GM21360 (cell line): Measurements from ENCODE around the gene SIPA1.
"Not testable (repeated sequence)": the region's sequence is repeated elsewhere in the genome, so short reads cannot be mapped to it uniquely, and the experiment has no call there.

Source experiments
- ATAC-seq: cut with Tn5 transposase; IDR thresholded peaks from one replicate; pipeline ENCODE4 v1.9.1; 2021; ENCODE audit warnings: mild to moderate bottlenecking, moderate library complexity; ENCODE audit not compliant: unreplicated experiment

Gene SIPA1

DNA sequence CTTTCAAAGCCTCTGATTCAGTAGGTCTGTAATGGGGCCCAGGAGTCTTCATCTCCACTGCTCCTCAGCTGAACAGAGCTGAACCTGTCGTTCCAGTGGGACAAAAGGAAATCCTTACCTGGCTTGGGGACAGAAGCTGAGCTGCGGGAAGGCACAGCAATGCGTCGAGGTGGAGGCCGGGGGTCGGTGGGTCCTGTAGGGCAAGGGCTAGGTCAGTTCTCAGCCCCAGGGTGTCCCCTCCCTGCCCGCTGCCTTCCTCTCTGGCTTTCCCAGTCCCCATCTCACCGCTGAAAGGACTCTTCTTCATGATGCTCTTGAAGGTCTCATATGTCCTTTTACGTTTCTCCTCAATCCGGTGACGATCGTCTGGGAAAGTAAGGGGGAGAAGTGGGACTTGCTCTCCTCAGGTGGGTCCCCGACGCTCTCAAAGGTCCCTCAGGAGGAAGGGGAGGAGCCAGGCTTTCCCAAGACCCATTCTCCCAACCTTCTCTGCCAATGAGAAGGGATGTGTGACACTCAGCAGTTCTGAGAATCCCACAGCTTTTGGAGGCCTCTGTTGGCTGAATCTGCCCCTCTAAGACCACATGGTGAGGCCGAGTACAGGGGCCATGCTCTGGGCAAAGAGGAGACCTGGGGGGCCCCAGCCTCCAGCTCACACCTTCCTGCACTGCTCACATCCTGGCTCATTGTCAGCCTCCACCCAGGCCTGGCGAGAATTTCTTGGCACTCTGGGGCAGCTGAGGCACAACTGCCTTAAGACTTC, 17.9 kb downstream of the SIPA1 start:
- no peak for ATAC-seq

DNA sequence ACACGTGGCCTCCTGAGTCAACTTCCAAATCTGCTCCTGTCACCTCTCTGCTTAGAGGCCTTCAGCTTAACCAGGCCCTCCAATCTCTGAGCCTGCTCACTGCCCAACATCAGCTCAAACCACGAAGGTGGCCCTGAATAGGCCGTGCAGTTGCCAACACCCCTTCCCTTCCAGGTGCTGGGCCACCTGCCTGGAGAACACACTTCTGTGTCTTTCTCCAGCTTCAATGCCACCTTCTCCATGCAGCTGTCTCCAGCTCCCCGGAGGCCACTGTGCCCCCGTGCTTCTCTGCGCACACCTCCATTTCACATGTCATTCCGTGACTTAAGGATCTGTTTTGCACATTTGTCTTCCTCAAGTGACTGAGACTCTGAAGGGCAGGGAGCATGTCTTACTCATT, 19.5 kb downstream of the SIPA1 start:
- no peak for ATAC-seq

DNA sequence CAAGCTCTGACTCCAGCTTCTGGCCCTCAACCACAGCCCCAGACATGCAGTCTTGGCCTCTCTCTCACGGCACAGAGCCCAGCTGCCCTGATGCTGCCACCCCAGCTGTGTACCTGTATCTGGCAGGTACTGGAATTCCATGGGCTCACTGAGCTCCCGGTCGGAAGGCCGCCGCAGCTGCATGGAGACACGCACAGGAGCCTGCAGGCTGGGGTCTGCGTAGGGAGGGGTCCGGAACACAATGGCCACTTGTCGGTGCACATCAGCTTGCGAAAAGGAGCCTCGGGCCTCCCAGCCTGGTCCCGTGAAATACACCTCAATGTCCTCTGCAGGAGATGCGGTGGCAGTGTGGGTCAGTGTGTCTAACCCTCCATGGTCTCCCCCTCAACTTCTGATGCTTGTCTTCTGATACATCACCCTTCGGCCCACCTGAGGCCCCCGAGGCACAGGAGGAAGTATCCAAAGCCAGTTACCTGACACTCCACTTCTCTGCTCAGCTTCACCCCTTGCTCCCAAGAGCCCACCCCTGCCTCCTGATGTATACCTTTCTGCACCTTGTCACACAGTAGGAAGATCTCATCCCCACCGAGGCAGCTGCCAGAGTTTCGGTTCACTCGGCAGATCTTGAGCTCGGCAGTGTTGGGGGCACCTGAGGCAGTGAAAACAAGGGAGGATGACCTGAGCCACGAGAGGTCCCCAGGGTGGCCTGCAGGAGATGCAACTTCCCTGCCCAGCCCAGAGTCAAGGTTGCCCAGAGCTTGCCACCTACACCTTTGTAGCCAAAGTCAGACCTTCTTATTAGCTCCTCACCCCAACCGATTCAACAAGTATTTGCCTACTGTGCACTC, 20.5 kb downstream of the SIPA1 start:
- no peak for ATAC-seq

DNA sequence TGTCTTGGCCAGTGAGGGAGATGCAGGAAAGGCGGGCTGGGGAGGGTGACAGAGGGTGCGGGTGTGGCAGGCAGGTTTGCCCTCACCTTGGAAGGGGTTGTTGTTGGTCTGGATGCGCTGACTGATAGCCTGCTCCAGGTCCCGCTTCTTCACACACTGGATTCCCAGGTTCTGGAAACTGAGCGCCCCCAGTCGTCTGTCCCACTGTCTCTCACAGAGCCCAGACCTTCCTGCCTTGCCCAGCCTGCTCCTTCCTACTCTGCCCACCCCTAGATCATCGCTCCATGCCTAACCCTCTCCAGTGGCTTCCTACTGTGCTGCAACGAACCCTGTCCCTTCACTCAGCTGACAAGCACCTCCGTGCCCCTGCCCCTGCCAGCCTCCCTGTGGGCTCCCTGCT, 22.1 kb downstream of the SIPA1 start:
- no peak for ATAC-seq

DNA sequence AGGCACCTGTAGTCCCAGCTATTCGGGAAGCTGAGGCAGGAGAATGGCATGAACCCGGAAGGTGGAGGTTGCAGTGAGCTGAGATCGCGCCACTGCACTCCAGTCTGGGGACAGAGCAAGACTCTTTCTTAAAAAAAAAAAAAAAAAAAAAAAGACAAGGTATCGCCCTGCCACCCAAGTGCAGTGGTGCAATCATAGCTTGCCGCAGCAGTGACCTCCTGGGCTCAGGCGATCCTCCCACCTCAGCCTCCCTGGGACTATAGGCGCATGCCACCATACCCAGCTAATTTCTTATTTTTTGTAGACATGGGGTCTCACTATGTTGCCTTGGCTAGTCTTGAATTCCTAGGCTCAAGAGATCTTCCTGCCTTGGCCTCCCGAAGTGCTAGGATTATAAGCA, 23.0 kb downstream of the SIPA1 start:
- not testable (repeated sequence) for ATAC-seq

DNA sequence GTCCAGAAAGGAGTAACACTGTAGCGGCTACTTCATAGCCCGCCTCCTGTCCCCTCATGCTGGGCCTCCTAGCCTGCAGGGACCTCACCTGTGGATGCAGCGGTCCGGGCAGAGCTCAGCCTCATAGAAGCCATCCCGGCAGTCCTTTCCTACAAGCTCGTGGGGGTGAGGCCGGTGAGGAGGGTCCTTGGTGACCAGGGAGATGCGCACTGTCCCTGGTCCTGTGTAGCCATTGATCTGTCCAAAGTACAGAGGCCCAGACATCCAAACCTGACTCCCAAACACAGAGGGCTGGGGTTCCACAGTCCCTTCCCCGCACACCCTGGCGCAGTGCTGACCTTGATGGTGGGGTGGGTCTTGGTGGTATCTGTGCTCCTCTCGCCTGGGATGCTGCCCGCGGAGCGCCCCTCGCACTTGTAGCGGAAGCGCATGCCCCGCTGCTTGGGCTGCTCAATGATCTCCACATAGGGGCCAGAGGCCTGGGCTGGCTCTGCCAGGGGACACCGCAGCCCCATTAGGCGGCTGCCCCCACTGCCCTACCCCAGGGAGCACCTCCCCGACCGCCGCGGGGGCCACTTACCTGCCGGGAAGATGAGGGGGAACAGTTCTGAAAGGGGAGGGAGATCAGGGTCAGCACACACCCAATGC, 23.8 kb downstream of the SIPA1 start:
- no peak for ATAC-seq

DNA sequence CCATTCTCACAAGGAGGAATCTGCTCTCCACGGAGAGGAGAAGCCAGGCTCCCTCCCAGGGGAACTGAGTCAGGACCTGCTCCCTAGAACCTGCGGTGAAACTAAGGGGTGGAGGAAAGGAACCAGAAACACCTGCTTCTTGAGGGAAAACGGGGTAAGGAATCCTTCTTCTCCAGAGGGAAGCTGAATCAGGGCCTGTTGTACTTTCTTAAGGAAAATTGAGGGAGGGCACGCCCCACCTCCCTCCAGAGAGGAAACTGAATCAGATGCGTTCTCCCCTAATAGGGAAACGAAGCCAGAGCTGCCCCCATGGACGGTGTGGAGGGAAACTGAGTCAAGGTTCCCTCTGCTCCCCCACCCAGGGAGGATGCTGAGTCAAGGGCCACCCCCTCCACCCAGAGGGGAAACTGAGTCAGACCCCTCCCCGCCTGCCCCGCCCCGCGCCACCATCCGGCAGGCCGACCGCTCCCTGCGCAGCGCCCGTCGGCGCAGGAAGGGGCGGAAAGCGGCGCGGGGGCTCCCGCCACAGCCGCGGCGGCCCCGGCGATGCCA, 24.4 kb downstream of the SIPA1 start:
- ATAC-seq: peak; percentile 30

DNA sequence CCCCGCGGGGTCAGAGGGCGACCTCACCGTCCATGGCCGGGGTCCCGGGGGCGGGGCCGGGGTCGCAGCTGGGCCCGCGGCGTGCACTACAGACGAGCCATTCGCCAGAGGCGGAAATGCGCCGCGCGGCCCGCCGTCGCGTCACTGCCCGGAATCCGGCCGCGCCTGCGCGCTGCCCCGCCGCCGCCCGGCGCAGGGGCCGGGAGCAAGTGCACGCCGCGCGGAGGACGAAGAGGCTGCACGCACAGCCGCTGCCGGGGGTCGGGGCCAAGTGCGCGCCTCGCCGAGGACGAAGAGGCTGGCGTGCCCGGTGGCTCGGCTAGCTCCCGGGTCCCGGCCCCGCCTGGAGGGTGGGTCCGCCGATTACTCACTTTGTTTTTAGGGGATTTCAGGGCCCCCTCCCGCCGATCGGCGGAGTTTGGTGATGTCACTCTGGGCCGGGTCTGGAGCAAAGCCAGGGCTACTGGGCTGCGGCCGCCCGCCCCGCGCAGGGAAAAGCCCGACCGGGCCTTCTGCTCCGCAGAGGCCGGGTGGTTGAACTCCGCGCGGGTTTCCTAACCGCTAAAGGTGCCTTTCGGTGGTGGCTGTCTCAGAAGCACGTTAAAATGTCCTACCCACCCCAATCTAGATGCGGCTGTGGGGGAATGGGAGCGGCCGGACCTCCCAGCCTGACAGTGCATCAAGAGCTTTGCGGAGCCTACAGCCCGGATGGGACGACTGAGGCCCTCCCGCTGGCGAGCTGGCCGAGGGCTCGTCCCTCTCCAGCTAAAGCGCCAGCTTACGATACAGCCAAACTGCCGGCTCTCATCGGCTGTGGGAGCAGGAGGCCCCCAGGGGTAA, 25.1 kb downstream of the SIPA1 start, which contains the start of gene RELA:
TSS of gene RELA (minus strand) at position 118 of the 840 bp plus-strand sequence. CDS start at position 34, 84 bp downstream.
- peak; percentile 83 for ATAC-seq

DNA sequence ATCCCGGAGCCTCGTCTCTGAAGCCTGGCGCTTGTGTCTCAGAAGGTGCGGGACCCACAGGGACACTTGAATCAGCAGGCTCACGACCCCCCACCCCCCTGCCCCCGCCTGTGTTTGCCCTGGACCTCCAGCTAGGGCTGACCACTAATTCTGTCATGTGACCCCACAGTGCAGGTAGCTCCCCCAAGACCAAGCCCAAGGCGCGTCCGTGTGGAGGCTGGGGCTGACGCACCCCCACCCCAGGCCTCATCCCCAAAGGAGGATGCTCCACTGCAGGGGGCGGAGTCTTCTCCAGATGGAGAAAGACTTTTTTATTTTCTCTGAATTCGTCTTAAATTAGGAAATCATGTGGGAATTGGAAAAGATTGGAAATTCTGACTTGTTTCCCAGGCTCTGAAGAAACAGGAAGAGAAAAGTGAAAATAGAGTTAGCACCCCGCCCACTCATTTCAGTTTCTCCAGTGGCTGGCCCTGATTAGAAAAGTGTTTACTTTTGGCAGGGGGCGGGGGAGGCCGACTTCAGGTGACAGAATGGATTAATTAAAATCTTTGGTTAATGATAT, 25.8 kb downstream of the SIPA1 start:
- no peak for ATAC-seq

DNA sequence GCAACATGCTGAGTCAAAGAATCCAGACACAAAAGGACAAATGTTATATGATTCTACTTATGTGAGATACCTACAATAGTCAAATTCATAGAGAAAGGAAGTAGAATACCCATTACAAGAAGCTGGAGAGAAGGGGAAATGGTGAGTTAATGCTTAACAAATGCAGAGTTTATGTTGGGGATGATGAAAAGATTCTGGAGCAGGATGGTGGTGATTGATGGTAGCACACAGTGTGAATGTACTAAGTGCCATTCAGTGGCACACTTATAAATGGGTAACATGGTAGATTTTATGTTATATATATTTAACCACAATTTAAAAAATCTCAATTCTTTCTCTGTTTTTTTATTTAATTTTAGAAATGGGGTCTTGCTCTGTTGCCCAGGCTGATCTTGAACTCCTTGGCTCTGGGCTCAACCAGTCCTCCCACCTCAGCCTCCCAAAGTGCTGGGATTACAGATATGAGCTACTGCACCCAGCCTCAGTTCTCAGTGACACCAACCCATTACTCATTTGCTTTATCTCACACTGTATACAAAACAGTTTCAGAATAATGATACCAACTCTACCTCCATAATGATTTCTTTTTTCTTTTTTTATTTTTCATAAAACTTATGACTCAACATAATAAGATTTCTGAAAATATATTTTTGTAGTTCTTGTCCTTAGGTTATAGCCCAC, 34.4 kb downstream of the SIPA1 start:
- ATAC-seq: no peak

DNA sequence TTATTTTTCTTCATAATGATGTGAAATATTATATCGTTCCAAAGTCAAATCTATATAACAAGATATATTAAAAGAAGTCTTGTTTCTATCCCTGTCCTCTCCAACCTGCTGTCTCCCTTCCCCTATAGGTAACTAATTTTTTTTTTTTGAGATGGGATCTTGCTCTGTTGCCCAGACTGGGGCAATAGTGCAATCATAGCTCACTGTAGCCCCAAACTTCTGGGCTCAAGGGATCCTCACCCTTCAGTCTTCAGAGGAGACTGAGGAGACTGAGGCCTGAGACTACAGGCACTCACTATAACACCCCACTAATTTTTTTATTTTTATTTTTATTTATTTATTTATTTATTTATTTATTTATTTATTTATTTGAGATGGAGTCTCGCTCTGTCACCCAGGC, 35.1 kb downstream of the SIPA1 start:
- ATAC-seq: no peak

DNA sequence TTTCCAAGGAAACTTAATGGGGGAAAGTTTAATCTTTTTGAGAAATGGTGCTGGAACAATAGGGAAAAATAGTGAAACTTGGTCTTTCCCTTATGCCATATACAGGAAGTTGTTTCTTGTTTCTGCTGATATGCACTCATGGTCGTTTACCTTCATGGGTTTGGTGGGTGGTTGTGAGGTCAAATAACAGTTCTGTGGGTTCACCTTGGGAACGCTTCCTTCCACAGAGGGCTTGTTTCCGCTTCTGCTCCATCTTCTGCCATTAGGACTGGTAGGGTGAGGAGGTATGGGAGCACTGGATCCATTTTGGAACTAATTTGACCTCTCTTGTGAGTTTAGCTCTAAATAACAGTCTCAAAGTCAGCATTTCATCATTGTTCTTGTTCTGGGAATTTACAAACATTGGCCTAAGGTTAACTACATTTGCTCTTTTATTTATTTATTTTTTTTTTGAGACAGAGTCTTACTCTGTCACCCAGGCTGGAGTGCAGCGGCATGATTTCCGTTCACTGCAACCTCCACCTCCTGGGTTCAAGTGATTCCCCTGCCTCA, 42.4 kb downstream of the SIPA1 start:
- ATAC-seq: no peak

DNA sequence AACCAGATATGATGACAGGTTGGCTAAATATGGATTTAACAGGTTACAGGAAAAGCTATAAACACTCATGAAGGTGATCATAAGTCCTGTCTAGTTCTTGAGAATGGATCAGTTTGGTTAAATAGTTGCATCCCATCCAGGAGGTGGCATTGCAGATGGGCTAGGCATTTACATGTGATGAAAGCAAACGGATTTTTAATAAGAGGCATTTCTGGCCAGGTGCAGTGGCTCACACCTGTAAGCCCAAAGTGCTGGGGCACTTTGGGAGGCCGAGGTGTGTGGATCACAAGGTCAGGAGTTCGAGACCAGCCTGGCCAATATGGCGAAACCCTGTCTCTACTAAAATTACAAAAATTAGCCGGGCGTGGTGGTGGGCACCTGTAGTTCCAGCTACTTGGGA, 45.6 kb downstream of the SIPA1 start:
- not testable (repeated sequence) for ATAC-seq

DNA sequence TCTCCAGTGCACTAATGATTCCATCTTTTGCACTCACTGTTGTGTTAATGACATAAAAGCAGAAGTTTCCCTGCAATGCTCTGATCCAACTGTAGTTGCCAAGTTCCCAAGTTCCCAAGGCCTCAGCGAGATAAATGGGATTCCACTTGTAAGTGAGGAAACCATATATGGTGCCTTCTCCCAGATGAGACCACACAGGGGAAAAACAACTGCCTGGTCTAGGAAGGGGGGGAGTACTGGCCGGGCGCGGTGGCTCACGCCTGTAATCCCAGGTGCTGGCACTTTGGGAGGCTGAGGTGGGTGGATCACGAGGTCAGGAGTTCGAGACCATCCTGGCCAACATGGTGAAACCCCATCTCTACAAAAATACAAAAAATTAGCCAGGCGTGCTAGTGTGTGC, 48.1 kb downstream of the SIPA1 start:
- no peak for ATAC-seq

DNA sequence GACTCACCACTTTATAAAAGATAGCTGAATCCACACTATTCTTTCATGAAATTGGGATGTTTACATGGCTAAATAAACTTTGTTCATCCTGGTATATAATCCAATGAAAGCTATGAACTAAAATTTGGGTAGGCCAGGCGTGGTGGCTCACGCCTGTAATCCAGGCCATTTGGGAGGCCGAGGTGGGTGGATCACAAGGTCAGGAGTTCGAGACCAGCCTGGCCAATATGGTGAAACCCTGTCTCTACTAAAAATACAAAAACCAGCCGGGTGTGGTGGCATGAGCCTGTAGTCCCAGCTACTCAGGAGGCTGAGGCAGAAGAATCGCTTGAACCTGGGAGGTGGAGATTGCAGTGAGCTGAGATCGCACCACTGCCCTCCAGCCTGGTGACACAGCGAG, 53.9 kb downstream of the SIPA1 start:
- not testable (repeated sequence) for ATAC-seq

DNA sequence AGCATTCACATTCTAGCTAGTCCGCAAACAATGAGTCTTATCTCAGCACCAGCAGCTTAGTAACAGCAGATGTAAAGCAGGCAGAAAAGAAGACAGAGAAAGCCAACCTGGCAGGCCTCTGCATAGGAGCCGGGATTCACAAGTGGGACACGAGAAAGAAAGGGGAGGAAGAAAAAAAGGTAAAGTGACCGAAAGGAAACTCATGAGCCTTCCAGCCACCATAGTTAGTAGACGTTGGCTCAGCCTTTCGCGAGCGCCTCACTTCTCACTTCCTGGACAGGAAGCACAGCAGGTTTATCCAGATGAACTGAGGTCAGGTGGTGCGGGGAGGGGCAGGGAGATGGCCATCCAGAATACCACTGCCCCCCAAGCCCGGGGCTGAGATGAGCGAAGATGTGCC, 54.5 kb downstream of the SIPA1 start:
- no peak for ATAC-seq

DNA sequence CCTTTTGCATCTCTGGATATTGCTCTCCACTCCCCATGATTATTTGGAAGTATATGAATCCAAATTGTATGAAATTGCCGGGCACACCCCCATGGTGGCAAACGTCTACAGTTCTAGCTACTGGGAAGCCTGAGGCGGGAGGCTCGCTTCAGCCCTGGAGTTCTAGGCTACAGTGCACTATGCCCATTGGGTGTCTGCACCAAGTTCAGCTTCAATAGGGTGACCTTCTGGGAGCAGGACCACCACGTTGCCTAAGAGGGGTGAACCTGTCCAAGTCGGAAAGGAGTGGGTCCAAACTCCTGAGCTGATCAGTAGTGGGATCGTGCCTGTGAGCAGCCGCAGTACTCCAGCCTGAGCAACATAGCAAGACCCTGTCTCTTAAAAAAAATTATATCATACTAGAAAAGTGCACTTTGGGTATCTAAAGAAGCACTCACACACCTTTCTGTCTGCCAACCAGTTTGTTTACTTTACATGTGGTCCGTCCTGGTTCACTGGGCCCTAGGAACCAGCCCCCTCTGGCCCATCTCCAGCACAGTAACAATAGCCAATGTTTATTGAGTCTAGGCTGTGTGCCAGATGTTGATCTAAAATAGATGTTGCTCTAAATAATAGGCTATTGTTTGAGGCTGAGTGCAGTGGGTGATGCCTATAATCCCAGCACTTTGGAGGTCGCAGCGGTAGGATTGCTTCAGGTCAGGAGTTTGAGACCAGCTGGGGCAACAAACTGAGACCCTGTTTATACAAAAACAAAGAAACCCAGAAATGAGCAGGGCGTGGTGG, 57.7 kb downstream of the SIPA1 start:
- no peak for ATAC-seq

DNA sequence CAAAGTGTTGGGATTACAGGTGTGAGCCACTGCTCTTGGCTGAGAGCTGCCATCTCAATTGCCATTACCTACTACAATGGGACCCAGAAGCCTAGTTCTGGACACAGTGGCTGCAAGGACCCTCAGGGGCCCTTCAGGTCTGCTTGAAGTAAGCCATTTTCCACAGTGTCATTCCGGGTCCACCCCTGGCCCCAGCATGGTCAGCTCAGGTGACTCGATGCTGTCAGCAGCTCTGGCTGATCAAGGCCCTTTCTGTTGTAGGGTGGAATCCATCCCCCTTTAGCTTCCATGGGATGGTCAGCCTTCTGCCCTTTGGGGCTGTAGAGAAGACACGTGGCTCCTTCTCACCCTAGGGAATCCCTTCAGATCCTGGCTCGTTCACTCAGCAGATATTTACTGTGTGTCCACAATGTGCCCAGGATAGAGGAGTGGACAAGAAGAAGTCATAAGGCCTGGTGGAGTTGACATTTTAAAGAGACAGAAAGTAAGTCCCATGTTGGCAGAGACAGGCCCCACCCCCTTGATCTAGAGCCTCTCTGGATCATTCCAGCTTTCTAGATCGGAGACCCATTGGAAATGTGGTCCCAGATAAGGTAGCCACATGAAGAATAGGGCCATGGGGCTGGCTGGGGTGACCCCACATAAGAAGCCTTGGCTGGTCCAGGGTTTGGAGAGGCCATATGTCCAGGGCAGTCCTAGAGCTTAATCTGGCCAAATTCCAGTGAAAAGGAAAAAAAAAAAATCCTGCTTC, 59.1 kb downstream of the SIPA1 start:
- ATAC-seq: no peak
